IMR-90 (cell line): ENCODE measurements around the gene ATG9A. TPM values are rescaled to one million over a fixed set of nuclear protein-coding genes. Genes with fewer than 3 reads are reported as not detected.

Experiments
- BHLHE40 ChIP-seq: fragments of 150-350 bp; IDR thresholded peaks from 2 replicates; pipeline ENCODE4 v1.6.1; 2016; ENCODE audit warnings: mild to moderate bottlenecking, low read depth, low read length
- CTCF ChIP-seq: conservative IDR thresholded peaks from 2 replicates; pipeline ENCODE4 v1.5.1; 2012; ENCODE audit warnings: mild to moderate bottlenecking, low read depth, low read length, improper control_type of control experiment
- polyA plus RNA-seq, 3 experiments: library from polyadenylated mRNA; depleted of rRNA; stranded (reverse); fragments of >200 nt; gene quantifications; 2 replicates each; pipeline ENCODE4 v1.2.3, GENCODE V29; 2012; ENCODE audit warnings: low replicate concordance in 1 of 3
- total RNA-seq: library from RNA; depleted of rRNA; stranded (reverse); fragments of >200 nt; gene quantifications from 2 replicates; pipeline ENCODE4 v1.2.3, GENCODE V29; 2012

Gene ATG9A
- total and polyA plus RNA-seq, 2 of the 4 experiments (the other 2 are of a cell fraction) = 35.1 to 58.3 TPM

- TF ChIP-seq CTCF (no peak), BHLHE40 (no peak)
Measured at GRCh38 chr2:219206328-219207133, 22.9 kb downstream of the ATG9A start, which contains the start of gene ZFAND2B (continued).
